ENCODE measurements around the gene CD22. TPM values are rescaled to one million over a fixed set of nuclear protein-coding genes. Genes with fewer than 3 reads are reported as not detected.

Gene CD22
- total and polyA plus RNA-seq, 2 of the 13 experiments (the other 11 are each of a cell fraction or from before 2014, with no cell fraction given), result 0.71 to 1.7 TPM

DNA sequence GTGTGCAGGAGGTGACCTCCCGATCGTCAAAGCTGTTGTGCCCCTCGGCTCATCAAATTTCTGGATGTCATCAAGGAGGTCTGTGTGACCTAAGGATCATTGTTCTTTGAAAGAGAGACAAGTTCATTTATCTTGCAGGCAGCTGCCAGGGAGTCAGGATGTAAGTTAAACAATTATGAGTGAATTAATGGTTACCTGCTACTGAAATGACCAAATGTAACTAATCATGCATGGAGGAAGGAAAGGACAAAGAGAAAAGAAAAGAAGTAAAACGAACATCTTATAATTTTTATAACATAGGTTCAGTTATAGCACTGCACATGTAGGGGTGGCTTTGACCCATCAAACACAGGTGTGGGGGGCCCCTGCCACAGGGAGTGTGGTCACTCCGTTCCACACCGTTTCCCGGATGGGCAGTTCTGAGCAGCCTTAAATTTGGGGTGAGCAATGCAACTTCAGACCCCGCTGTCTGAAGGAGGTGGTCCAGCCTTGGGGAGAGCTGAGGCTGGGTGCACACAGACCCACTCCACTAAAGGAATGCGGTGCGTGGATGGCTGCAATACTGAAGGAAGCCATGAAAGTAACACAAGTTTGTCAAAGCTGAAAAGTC lies 5.3 kb downstream of the CD22 start:
- no TSS peak for BruUV-seq (replicated peaks)
- Histone ChIP-seq H3K9ac (ENCODE audit: insufficient read depth, low read depth, low read length) (no peak overlapping the region), H3K27ac (ENCODE audit: extremely low read length, insufficient read depth, low read length) (no peak overlapping the region), H3K4me3 (replicated peaks in 1 of 3; ENCODE audit: insufficient read depth in 1 of 3, low read depth in 2 of 3, low read length in 3 of 3) (no peak overlapping the region), H3K36me3 (replicated peaks in 1 of 2; ENCODE audit: control insufficient read depth in 1 of 2, insufficient read depth in 2 of 2, low read length in 2 of 2) (no peaks in the 10 kb centered on the region), H3K79me2 (ENCODE audit: insufficient read depth, low read length) (no peaks in the 10 kb centered on the region), H3K4me2 (ENCODE audit: low read depth, low read length) (no peak overlapping the region), H4K20me1 (ENCODE audit: insufficient read depth, low read length) (no peaks in the 10 kb centered on the region), H3K27me3 (ENCODE audit: control insufficient read depth in 1 of 2, insufficient read depth in 2 of 2, low read length in 2 of 2) (no peaks in the 10 kb centered on the region), H2AFZ (ENCODE audit: low read length) (no peak overlapping the region), H3K9me3 (ENCODE audit: low read length) (no peaks in the 10 kb centered on the region), H3K4me1 (ENCODE audit: insufficient read depth, low read length) (peaks cover 17% of the 10 kb centered on the region)
- TF ChIP-seq NFE2L1 (CRISPR knock-in tag; IDR thresholded peaks at IDR 0.05; ENCODE audit: borderline replicate concordance), result no peak
- TF ChIP-seq KLF16 (CRISPR knock-in tag; IDR thresholded peaks at IDR 0.05), result no peak
- intact Hi-C loops (cut with micrococcal nuclease; ENCODE audit: unreplicated experiment), result no loop called here
- ChIA-PET CTCF (ENCODE audit: low intra/inter-chr PET ratio, low total read pairs) (no interaction called here), POLR2A (no interaction called here)
- in situ Hi-C loops (cut with HindIII; ENCODE audit: extremely low pct_ligation_motif_present, low pct_unique_long_range_greater_than_20kb), result no loop called here
- 85% methylated on average over 9 of the region's 10 CpGs for WGBS (ENCODE audit: low lambda C conversion rate)
- FAIRE-seq, result no peak
- ATAC-seq, result no peak
- no peak for DNase-seq (ENCODE audit: low spot score)

DNA sequence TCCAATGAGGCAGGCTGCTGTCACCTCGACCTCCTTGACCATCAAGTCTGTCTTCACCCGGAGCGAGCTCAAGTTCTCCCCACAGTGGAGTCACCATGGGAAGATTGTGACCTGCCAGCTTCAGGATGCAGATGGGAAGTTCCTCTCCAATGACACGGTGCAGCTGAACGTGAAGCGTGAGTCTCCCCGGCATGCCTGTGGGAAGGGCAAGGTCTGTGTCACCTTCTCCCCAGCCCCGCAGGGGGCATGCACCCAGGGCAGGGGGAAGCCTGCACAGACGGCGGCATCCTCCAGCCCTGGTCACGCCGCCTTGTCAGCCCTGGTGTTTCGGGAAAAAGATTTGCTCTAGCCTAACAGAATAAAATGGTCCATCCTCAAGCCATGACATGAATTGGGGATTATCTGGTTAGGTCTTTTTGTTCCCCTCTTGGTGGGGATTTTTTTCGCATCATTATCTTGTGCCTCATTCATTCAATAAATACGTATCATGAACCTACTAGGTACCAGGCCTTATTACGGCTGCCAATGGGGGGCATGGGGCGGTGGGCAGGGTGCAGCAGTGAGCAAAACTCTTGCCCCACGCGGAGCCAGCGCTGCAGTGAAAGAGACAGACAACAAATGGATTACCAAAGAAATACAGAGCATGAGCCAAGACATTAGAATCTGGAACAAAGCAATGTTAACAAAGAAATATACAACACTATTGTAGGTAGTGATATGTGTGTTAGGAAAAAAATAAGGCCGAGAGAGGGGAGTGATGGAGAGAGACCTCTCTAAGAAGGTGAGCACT lies 7.4 kb downstream of the CD22 start:
- Histone ChIP-seq H3K27me3 (ENCODE audit: control insufficient read depth in 1 of 2, insufficient read depth in 2 of 2, low read length in 2 of 2) (no peaks in the 10 kb centered on the region), H3K4me3 (replicated peaks in 1 of 3; ENCODE audit: insufficient read depth in 1 of 3, low read depth in 2 of 3, low read length in 3 of 3) (no peak overlapping the region), H4K20me1 (ENCODE audit: insufficient read depth, low read length) (no peaks in the 10 kb centered on the region), H3K4me2 (ENCODE audit: low read depth, low read length) (no peak overlapping the region), H2AFZ (ENCODE audit: low read length) (no peak overlapping the region), H3K27ac (ENCODE audit: extremely low read length, insufficient read depth, low read length) (no peak overlapping the region), H3K36me3 (replicated peaks in 1 of 2; ENCODE audit: control insufficient read depth in 1 of 2, insufficient read depth in 2 of 2, low read length in 2 of 2) (no peaks in the 10 kb centered on the region), H3K9me3 (ENCODE audit: low read length) (no peaks in the 10 kb centered on the region), H3K4me1 (ENCODE audit: insufficient read depth, low read length) (peaks cover 17% of the 10 kb centered on the region), H3K9ac (ENCODE audit: insufficient read depth, low read depth, low read length) (no peak overlapping the region), H3K79me2 (ENCODE audit: insufficient read depth, low read length) (no peaks in the 10 kb centered on the region)
- no TSS peak for BruUV-seq (replicated peaks)
- intact Hi-C loops (cut with micrococcal nuclease; ENCODE audit: unreplicated experiment) (no loop called here), in situ Hi-C loops (cut with HindIII; ENCODE audit: extremely low pct_ligation_motif_present, low pct_unique_long_range_greater_than_20kb) (no loop called here)
- ATAC-seq, result no peak
- DNase-seq (ENCODE audit: low spot score), result no peak
- CTCF ChIA-PET (ENCODE audit: low intra/inter-chr PET ratio, low total read pairs), result no interaction called here
- WGBS (ENCODE audit: low lambda C conversion rate), result 83% methylated on average over 20 of the region's 21 CpGs
- no peak for FAIRE-seq
- POLR2A ChIA-PET, result no interaction called here
- TF ChIP-seq TBX2 (CRISPR knock-in tag; IDR thresholded peaks at IDR 0.05; ENCODE audit: borderline replicate concordance) (no peak), RCOR2 (CRISPR knock-in tag; IDR thresholded peaks at IDR 0.05) (no peak), ZFP36L1 (CRISPR knock-in tag; IDR thresholded peaks at IDR 0.05) (no peak), SRY (CRISPR knock-in tag; IDR thresholded peaks at IDR 0.05) (no peak), ZFP41 (CRISPR knock-in tag; IDR thresholded peaks at IDR 0.05; ENCODE audit: borderline replicate concordance) (no peak), FOXM1 (CRISPR knock-in tag; IDR thresholded peaks at IDR 0.05) (no peak), ATF1 (CRISPR knock-in tag; IDR thresholded peaks at IDR 0.05) (no peak), ZNF501 (CRISPR knock-in tag; IDR thresholded peaks at IDR 0.05) (no peak), ZNF883 (CRISPR knock-in tag; IDR thresholded peaks at IDR 0.05; ENCODE audit: not compliant biosample characterization) (no peak), ZNF766 (CRISPR knock-in tag; IDR thresholded peaks at IDR 0.05; ENCODE audit: borderline replicate concordance) (no peak)

Measured in HepG2 (cell line).